ENCODE measurements around the gene FAM187B. TPM values are rescaled to one million over a fixed set of nuclear protein-coding genes. Genes with fewer than 3 reads are reported as not detected.

The FAM187B gene
- total and polyA plus RNA-seq, 4 donors, result 0.20 to 0.28 TPM; not detected in 2

DNA sequence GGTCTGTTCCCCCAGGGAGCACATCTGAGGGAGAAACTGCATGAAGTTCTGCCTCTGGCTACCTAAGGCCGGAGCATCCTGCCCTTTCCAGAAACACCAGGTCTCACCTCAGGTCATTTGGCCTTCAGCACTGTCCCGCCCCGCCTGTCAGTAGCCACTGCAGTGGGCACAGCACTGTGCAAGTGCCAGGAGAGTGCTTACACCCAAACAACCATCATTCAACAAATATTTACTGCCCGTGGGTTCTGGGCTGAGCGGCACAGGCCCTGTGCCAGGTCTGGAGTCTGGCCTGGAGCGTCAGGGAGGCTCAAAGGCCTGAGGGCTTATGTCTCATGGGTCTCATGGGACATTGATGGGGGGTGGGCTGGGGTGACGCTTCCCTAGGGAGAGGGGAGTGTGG lies 43.0 kb upstream of the FAM187B start:
- H3K9ac ChIP-seq (ENCODE audit: insufficient read depth in 1 of 2, low read length in 2 of 2), result peak overlapping the region in 1 of 2 donors; percentile 13
- TF ChIP-seq CTCF (IDR thresholded peaks at IDR 0.05; ENCODE audit: control extremely low read depth, extremely low read depth), result no peak
- 90 to 96% methylated on average over 7 of the region's 7 CpGs for WGBS, 2 donors
- H3K27ac ChIP-seq (ENCODE audit: low read depth in 1 of 2, low read length in 1 of 2), result no peak overlapping the region
- ATAC-seq (ENCODE audit: insufficient read depth, low FRiP score) (no peak), DNase-seq (no peak)
- peaks cover 0 to 13% (median 2%) of the 10 kb centered on the region in 5 donors for H3K4me1 ChIP-seq (ENCODE audit: control insufficient read depth in 5 of 5, insufficient read depth in 5 of 5, low read length in 5 of 5)
- no peaks in the 10 kb centered on the region for H3K27me3 ChIP-seq (ENCODE audit: control insufficient read depth in 3 of 3, insufficient read depth in 3 of 3, low read length in 2 of 3)
- no peak overlapping the region for H3K4me3 ChIP-seq
- peaks cover 3 to 40% (median 30%) of the 10 kb centered on the region in 4 donors for H3K36me3 ChIP-seq (ENCODE audit: control insufficient read depth in 4 of 4, insufficient read depth in 4 of 4, low read length in 4 of 4)
- no peaks in the 10 kb centered on the region for H3K9me3 ChIP-seq (ENCODE audit: control insufficient read depth in 4 of 4, insufficient read depth in 3 of 4, low read length in 3 of 4)

GRCh38 chr19:35270381-35270811 lies 41.9 kb upstream of the FAM187B start:
- peaks cover 2 to 39% (median 23%) of the 10 kb centered on the region in 4 donors for H3K36me3 ChIP-seq (ENCODE audit: control insufficient read depth in 4 of 4, insufficient read depth in 4 of 4, low read length in 4 of 4)
- no peaks in the 10 kb centered on the region for H3K9me3 ChIP-seq (ENCODE audit: control insufficient read depth in 4 of 4, insufficient read depth in 3 of 4, low read length in 3 of 4)
- TF ChIP-seq CTCF (IDR thresholded peaks at IDR 0.05; ENCODE audit: control extremely low read depth, extremely low read depth), result no peak
- no peak overlapping the region for H3K27ac ChIP-seq (ENCODE audit: low read depth in 1 of 2, low read length in 1 of 2)
- H3K4me3 ChIP-seq, result no peak overlapping the region
- DNase-seq, result no peak
- peaks cover 0 to 18% (median 7%) of the 10 kb centered on the region in 5 donors for H3K4me1 ChIP-seq (ENCODE audit: control insufficient read depth in 5 of 5, insufficient read depth in 5 of 5, low read length in 5 of 5)
- no peak for ATAC-seq (ENCODE audit: insufficient read depth, low FRiP score)
- H3K27me3 ChIP-seq (ENCODE audit: control insufficient read depth in 3 of 3, insufficient read depth in 3 of 3, low read length in 2 of 3), result no peaks in the 10 kb centered on the region
- WGBS, 2 donors, result 90 to 92% methylated on average over 16 of the region's 16 CpGs
- H3K9ac ChIP-seq (ENCODE audit: insufficient read depth in 1 of 2, low read length in 2 of 2), result no peak overlapping the region

DNA sequence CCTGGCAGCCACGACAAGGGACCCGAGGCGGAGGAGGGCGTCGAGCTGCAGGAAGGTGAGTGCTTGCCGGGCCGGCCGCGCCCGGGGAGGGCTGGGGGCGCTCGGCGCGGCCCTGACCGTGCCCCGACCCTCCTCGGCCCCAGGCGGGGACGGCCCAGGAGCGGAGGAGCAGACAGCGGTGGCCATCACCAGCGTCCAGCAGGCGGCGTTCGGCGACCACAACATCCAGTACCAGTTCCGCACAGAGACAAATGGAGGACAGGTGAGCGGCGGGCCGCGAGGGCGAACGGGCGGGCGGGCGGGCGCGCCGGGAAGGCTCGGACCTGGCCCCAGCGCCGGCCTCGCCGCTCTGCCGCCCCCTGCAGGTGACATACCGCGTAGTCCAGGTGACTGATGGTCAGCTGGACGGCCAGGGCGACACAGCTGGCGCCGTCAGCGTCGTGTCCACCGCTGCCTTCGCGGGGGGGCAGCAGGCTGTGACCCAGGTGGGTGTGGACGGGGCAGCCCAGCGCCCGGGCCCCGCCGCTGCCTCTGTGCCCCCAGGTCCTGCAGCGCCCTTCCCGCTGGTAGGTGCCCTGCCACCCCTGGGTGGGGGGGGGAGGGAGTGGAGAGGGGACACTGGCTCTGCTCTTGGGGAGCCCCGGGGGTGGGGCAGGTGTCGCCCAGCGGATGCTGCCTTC lies 41.0 kb upstream of the FAM187B start:
- WGBS, 2 donors, result 4 to 8% methylated on average over 20 to 66 of the region's 66 CpGs
- ATAC-seq (ENCODE audit: insufficient read depth, low FRiP score), result peak; percentile 35
- TF ChIP-seq CTCF (IDR thresholded peaks at IDR 0.05; ENCODE audit: control extremely low read depth, extremely low read depth), result peak; percentile 35
- Histone ChIP-seq H3K27me3 (ENCODE audit: control insufficient read depth in 3 of 3, insufficient read depth in 3 of 3, low read length in 2 of 3) (no peaks in the 10 kb centered on the region), H3K4me1 (ENCODE audit: control insufficient read depth in 5 of 5, insufficient read depth in 5 of 5, low read length in 5 of 5) (peaks cover 0 to 19% (median 8%) of the 10 kb centered on the region in 5 donors), H3K9ac (ENCODE audit: insufficient read depth in 1 of 2, low read length in 2 of 2) (no peak overlapping the region), H3K36me3 (ENCODE audit: control insufficient read depth in 4 of 4, insufficient read depth in 4 of 4, low read length in 4 of 4) (peaks cover 2 to 39% (median 23%) of the 10 kb centered on the region in 4 donors), H3K27ac (ENCODE audit: low read depth in 1 of 2, low read length in 1 of 2) (peak overlapping the region; percentile 93 to 97), H3K4me3 (peak overlapping the region; percentile 65), H3K9me3 (ENCODE audit: control insufficient read depth in 4 of 4, insufficient read depth in 3 of 4, low read length in 3 of 4) (no peaks in the 10 kb centered on the region)
- peak; percentile 77 to 92 (median 90) for DNase-seq

Measured in lung (tissue), 12 donors.